ENCODE data around the gene GPC4. TPM values are rescaled to one million over a fixed set of nuclear protein-coding genes. Genes with fewer than 3 reads are reported as not detected.

GPC4 gene
- total RNA-seq, 1 experiment from 2014 or later: 26.2 TPM

DNA sequence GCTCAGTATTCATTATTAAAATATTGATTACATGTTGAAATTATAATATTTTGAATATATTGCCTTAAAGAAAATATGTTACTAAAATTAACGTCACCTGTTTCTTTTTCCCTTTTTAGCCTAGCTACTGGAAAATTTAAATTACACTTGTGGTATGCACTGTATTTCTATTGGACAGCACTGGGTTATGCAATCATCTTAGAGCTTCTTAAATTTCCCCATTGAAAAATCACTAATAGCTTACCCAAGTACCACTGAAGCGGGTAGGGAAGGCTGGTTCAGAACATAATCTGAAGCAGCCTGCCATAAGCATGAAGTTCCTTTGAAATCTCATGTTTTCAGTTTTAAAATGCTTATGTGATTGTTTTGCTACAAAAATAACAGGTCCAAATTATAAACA is 147.7 kb downstream of the GPC4 start:
- CTCF ChIA-PET: no interaction called here
- intact Hi-C loops (cut with micrococcal nuclease; ENCODE audit: unreplicated experiment): no loop called here
- H3K9me3 Mint-ChIP-seq (ENCODE audit: low read depth, unreplicated experiment): no peaks in the 10 kb centered on the region
- H3K27me3 Mint-ChIP-seq (ENCODE audit: unreplicated experiment): peaks cover 12% of the 10 kb centered on the region
- H3K4me3 Mint-ChIP-seq (ENCODE audit: low read depth, unreplicated experiment): no peak overlapping the region
- H3K27ac Mint-ChIP-seq (ENCODE audit: unreplicated experiment): no peak overlapping the region
- no peak for DNase-seq
- BruUV-seq (replicated peaks): no TSS peak
- H3K36me3 Mint-ChIP-seq (ENCODE audit: insufficient read depth, unreplicated experiment): no peaks in the 10 kb centered on the region
- TF ChIP-seq, protein P1, sequence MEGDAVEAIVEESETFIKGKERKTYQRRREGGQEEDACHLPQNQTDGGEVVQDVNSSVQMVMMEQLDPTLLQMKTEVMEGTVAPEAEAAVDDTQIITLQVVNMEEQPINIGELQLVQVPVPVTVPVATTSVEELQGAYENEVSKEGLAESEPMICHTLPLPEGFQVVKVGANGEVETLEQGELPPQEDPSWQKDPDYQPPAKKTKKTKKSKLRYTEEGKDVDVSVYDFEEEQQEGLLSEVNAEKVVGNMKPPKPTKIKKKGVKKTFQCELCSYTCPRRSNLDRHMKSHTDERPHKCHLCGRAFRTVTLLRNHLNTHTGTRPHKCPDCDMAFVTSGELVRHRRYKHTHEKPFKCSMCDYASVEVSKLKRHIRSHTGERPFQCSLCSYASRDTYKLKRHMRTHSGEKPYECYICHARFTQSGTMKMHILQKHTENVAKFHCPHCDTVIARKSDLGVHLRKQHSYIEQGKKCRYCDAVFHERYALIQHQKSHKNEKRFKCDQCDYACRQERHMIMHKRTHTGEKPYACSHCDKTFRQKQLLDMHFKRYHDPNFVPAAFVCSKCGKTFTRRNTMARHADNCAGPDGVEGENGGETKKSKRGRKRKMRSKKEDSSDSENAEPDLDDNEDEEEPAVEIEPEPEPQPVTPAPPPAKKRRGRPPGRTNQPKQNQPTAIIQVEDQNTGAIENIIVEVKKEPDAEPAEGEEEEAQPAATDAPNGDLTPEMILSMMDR (IDR thresholded peaks at IDR 0.05; ENCODE audit: unreplicated experiment): no peak
- H3K4me1 Mint-ChIP-seq (ENCODE audit: low read depth, unreplicated experiment): no peaks in the 10 kb centered on the region

DNA sequence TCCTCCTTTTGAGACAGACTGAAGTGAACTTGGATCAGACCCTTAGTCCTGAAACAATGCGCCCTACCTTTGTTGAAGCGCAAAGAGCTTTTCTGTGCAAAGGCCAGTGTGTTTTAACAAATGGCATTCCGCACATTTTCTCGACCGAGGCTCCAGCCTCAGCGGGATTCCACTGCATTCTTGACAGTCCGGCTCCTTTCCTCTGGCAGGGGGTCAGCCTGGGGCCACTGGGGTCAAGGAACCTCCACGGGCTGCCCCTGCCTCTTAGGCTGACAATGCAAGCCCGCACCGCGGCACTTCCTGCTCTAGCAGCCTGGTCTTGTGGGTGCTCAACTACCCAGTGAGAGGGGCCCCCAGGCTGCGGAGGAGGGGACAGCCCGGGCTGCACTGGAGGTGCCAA is 150.0 kb downstream of the GPC4 start:
- Mint-ChIP-seq H3K27ac (ENCODE audit: unreplicated experiment) (no peak overlapping the region), H3K4me3 (ENCODE audit: low read depth, unreplicated experiment) (no peak overlapping the region), H3K4me1 (ENCODE audit: low read depth, unreplicated experiment) (no peaks in the 10 kb centered on the region), H3K9me3 (ENCODE audit: low read depth, unreplicated experiment) (no peaks in the 10 kb centered on the region), H3K36me3 (ENCODE audit: insufficient read depth, unreplicated experiment) (no peaks in the 10 kb centered on the region), H3K27me3 (ENCODE audit: unreplicated experiment) (peaks cover 6% of the 10 kb centered on the region)
- BruUV-seq (replicated peaks): no TSS peak
- TF ChIP-seq, protein P1 (IDR thresholded peaks at IDR 0.05; ENCODE audit: unreplicated experiment): no peak
- CTCF ChIA-PET: interaction anchor here (0.5 kb wide), 1 partner anchor 356 kb away, joined by 4 read pairs; no protein-coding TSS in a partner anchor
- intact Hi-C loops (cut with micrococcal nuclease; ENCODE audit: unreplicated experiment): no loop called here
- DNase-seq: no peak

DNA sequence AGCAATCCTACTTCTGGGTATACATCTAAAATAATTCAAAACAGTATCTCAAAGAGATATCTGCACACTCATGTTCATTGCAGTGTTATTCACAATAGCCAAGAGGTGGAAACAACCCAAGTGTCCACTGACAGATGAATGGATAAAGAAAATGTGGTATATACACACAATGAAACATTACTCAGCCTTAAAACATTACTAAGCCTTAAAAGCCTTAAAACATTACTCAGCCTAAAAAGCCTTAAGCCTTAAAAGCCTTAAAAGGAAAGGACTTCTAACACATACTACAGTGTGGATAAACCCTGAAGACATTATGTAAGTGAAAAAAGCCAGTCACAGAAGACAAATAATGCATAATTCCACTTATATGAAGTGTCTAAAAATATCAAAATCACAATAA is 156.8 kb downstream of the GPC4 start:
- no peak for DNase-seq
- TF ChIP-seq, protein P1 (IDR thresholded peaks at IDR 0.05; ENCODE audit: unreplicated experiment): no peak
- no peaks in the 10 kb centered on the region for H3K36me3 Mint-ChIP-seq (ENCODE audit: insufficient read depth, unreplicated experiment)
- H3K27me3 Mint-ChIP-seq (ENCODE audit: unreplicated experiment): no peaks in the 10 kb centered on the region
- intact Hi-C loops (cut with micrococcal nuclease; ENCODE audit: unreplicated experiment): no loop called here
- H3K9me3 Mint-ChIP-seq (ENCODE audit: low read depth, unreplicated experiment): no peaks in the 10 kb centered on the region
- no peak overlapping the region for H3K4me3 Mint-ChIP-seq (ENCODE audit: low read depth, unreplicated experiment)
- no TSS peak for BruUV-seq (replicated peaks)
- no peaks in the 10 kb centered on the region for H3K4me1 Mint-ChIP-seq (ENCODE audit: low read depth, unreplicated experiment)
- no peak overlapping the region for H3K27ac Mint-ChIP-seq (ENCODE audit: unreplicated experiment)
- CTCF ChIA-PET: no interaction called here

DNA sequence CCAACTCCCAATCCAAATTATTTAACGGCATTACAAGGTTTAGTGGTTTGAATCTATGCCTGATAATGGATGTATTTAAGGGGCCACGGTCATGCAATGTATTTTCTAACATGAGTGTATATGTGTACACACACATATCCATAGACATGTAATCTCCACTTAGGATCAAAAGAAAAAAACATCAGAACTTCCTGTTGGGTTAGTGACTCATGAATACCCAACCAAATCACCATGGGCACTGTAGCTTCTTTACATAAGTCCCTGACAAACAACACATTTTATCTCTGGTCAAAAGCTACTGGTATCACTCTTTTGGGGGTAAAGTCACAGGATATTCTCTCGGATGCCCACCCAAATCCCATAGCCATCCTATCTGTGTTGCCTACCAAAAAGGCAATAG is 160.6 kb downstream of the GPC4 start:
- no peak overlapping the region for H3K4me3 Mint-ChIP-seq (ENCODE audit: low read depth, unreplicated experiment)
- intact Hi-C loops (cut with micrococcal nuclease; ENCODE audit: unreplicated experiment): no loop called here
- CTCF ChIA-PET: no interaction called here
- no peaks in the 10 kb centered on the region for H3K4me1 Mint-ChIP-seq (ENCODE audit: low read depth, unreplicated experiment)
- H3K27me3 Mint-ChIP-seq (ENCODE audit: unreplicated experiment): no peaks in the 10 kb centered on the region
- H3K36me3 Mint-ChIP-seq (ENCODE audit: insufficient read depth, unreplicated experiment): no peaks in the 10 kb centered on the region
- DNase-seq: no peak
- no peaks in the 10 kb centered on the region for H3K9me3 Mint-ChIP-seq (ENCODE audit: low read depth, unreplicated experiment)
- TF ChIP-seq, protein P1 (IDR thresholded peaks at IDR 0.05; ENCODE audit: unreplicated experiment): no peak
- no TSS peak for BruUV-seq (replicated peaks)
- no peak overlapping the region for H3K27ac Mint-ChIP-seq (ENCODE audit: unreplicated experiment)

Measured in Calu3 (cell line).